H1 (cell line): ENCODE measurements around the gene PLCB2. TPM values are rescaled to one million over a fixed set of nuclear protein-coding genes. Genes with fewer than 3 reads are reported as not detected.

Experiments used
- CTCF ChIA-PET: fragments of 300-600 bp; sonication (Branson Sonifier 250); formaldehyde crosslinking; loops from one replicate; lab custom pipeline; 2021; ENCODE audit not compliant: partially characterized antibody; lab: Charles Lee
- POLR2A ChIA-PET: fragments of 300-600 bp; sonication (Branson Sonifier 250); formaldehyde crosslinking; loops from one replicate; lab custom pipeline; 2021; ENCODE audit warnings: inconsistent platforms; ENCODE audit not compliant: partially characterized antibody; lab: Charles Lee
- DNase-seq, 2 experiments: peaks; one replicate each; pipeline versions ENCODE4 v3.0.0 to v3.0.0-alpha.2; 2010 to 2022; ENCODE audit warnings: low spot score in 2 of 2, low read depth in 1 of 2, mixed read lengths in 1 of 2
- FAIRE-seq: peaks from 2 replicates; lab custom pipeline; 2011; peaks lifted over from hg19 to GRCh38; lab: Jason Lieb, UNC
- H2AFZ ChIP-seq: 2 replicates; pipeline ENCODE4 v1.8.1; 2012; ENCODE audit warnings: low read length, inconsistent platforms
- H2AK5ac ChIP-seq: 2 replicates; pipeline ENCODE4 v1.6.1; 2013; ENCODE audit warnings: low read depth, low read length
- H2BK120ac ChIP-seq: replicated peaks from 2 replicates; pipeline ENCODE3; 2013; ENCODE audit warnings: low read depth, low read length, inconsistent platforms
- H2BK12ac ChIP-seq: 2 replicates; pipeline ENCODE4 v1.6.1; 2013; ENCODE audit warnings: low read depth, low read length
- H2BK15ac ChIP-seq: 2 replicates; pipeline ENCODE4 v1.6.1; 2013; ENCODE audit warnings: low read length
- H2BK20ac ChIP-seq: 2 replicates; pipeline ENCODE4 v1.6.1; 2013; ENCODE audit warnings: low read length
- H2BK5ac ChIP-seq: 2 replicates; pipeline ENCODE4 v1.6.1; 2013; ENCODE audit warnings: low read depth, low read length
- H3K14ac ChIP-seq: 2 replicates; pipeline ENCODE4 v1.6.1; 2013; ENCODE audit warnings: inconsistent platforms; ENCODE audit not compliant: insufficient read length
- H3K18ac ChIP-seq: 2 replicates; pipeline ENCODE4 v1.6.1; 2013; ENCODE audit warnings: low read length; ENCODE audit errors: extremely low read depth
- H3K23ac ChIP-seq: 2 replicates; pipeline ENCODE4 v1.6.1; 2013; ENCODE audit warnings: inconsistent platforms; ENCODE audit not compliant: insufficient read length
- H3K23me2 ChIP-seq: 2 replicates; pipeline ENCODE4 v1.6.1; 2013; ENCODE audit warnings: low read depth, low read length
- H3K27ac ChIP-seq: 2 replicates; pipeline ENCODE4 v1.6.1; 2011; ENCODE audit warnings: low read depth, low read length, inconsistent platforms
- H3K27me3 ChIP-seq, 4 experiments: replicated peaks in 1 of 4; 1 replicate in 1 of 4; 2 replicates in 3 of 4; pipeline versions ENCODE4 v1.6.1 to v1.8.1; 2011 to 2013; ENCODE audit warnings: low read length in 3 of 4, mild to moderate bottlenecking in 3 of 4, inconsistent platforms in 2 of 4, mixed read lengths in 2 of 4, moderate library complexity in 1 of 4; ENCODE audit not compliant: control insufficient read depth in 3 of 4, insufficient read depth in 3 of 4; ENCODE audit errors: extremely low read depth in 1 of 4
- H3K36me3 ChIP-seq, 4 experiments: 2 replicates each; pipeline versions ENCODE4 v1.6.1 to v1.8.1; 2011 to 2013; ENCODE audit warnings: mild to moderate bottlenecking in 4 of 4, low read length in 3 of 4, moderate library complexity in 2 of 4, control low read depth in 1 of 4, inconsistent platforms in 1 of 4; ENCODE audit not compliant: insufficient read depth in 4 of 4, control insufficient read depth in 2 of 4
- H3K4ac ChIP-seq: replicated peaks from 2 replicates; pipeline ENCODE3; 2013; ENCODE audit warnings: low read length, low read depth, mixed read lengths, inconsistent platforms; ENCODE audit not compliant: insufficient read length
- H3K4me1 ChIP-seq, 4 experiments: replicated peaks in 1 of 4; 1 replicate in 1 of 4; 2 replicates in 3 of 4; pipeline versions ENCODE4 v1.6.1 to v1.8.1; 2011 to 2013; ENCODE audit warnings: low read length in 3 of 4, inconsistent platforms in 2 of 4, mixed read lengths in 1 of 4; ENCODE audit not compliant: insufficient read depth in 4 of 4, control insufficient read depth in 3 of 4
- H3K4me2 ChIP-seq, 2 experiments: 2 replicates each; pipeline versions ENCODE4 v1.6.1 to v1.8.1; 2011 to 2013; ENCODE audit warnings: low read depth in 2 of 2, low read length in 2 of 2, control low read depth in 1 of 2, inconsistent platforms in 1 of 2, mild to moderate bottlenecking in 1 of 2; ENCODE audit not compliant: insufficient read depth in 1 of 2
- H3K4me3 ChIP-seq, 4 experiments: fragments of 200-600, 300-600 bp in 1 of 4; sonication (generic), shearing (Covaris generic), sonication (Bioruptor Twin) in 1 of 4; 2 replicates each; pipeline versions ENCODE4 v1.5.1 to v1.8.1; 2011 to 2016; ENCODE audit warnings: low read length in 4 of 4, low read depth in 3 of 4, control low read depth in 2 of 4, inconsistent platforms in 2 of 4, mild to moderate bottlenecking in 2 of 4, mixed read lengths in 1 of 4, moderate library complexity in 1 of 4; ENCODE audit not compliant: insufficient read depth in 2 of 4; ENCODE audit errors: extremely low read depth in 1 of 4
- H3K56ac ChIP-seq: replicated peaks from 2 replicates; pipeline ENCODE3; 2013; ENCODE audit warnings: low read depth, mild to moderate bottlenecking, mixed read lengths, low read length, inconsistent platforms; ENCODE audit not compliant: insufficient read length
- H3K79me1 ChIP-seq: 2 replicates; pipeline ENCODE4 v1.6.1; 2013; ENCODE audit warnings: low read depth, low read length, control low read depth
- H3K79me2 ChIP-seq, 2 experiments: 2 replicates each; pipeline versions ENCODE4 v1.6.1 to v1.8.1; 2012 to 2013; ENCODE audit warnings: low read length in 2 of 2, mild to moderate bottlenecking in 2 of 2, inconsistent platforms in 1 of 2; ENCODE audit not compliant: insufficient read depth in 2 of 2, control insufficient read depth in 1 of 2
- H3K9ac ChIP-seq, 4 experiments: replicated peaks in 1 of 4; 1 replicate in 1 of 4; 2 replicates in 3 of 4; pipeline versions ENCODE4 v1.6.1 to v1.8.1; 2011 to 2013; ENCODE audit warnings: low read depth in 3 of 4, low read length in 3 of 4, control low read depth in 2 of 4, mild to moderate bottlenecking in 2 of 4, moderate library complexity in 2 of 4, inconsistent platforms in 1 of 4; ENCODE audit errors: extremely low read depth in 1 of 4
- H3K9me3 ChIP-seq, 2 experiments: 2 replicates each; pipeline versions ENCODE4 v1.6.1 to v1.8.1; 2012 to 2013; ENCODE audit warnings: mild to moderate bottlenecking in 2 of 2, moderate library complexity in 2 of 2, control low read depth in 1 of 2, inconsistent platforms in 1 of 2, low read depth in 1 of 2, low read length in 1 of 2, mixed read lengths in 1 of 2; ENCODE audit not compliant: insufficient read depth in 2 of 2
- H4K20me1 ChIP-seq, 2 experiments: replicated peaks in 1 of 2; 2 replicates each; pipeline versions ENCODE3 to v1.8.1; 2011 to 2013; ENCODE audit warnings: inconsistent platforms in 2 of 2, low read length in 2 of 2, mild to moderate bottlenecking in 1 of 2; ENCODE audit not compliant: insufficient read depth in 2 of 2, control insufficient read depth in 1 of 2
- H4K5ac ChIP-seq: 2 replicates; pipeline ENCODE4 v1.6.1; 2013; ENCODE audit warnings: low read length, low read depth, mixed read lengths, inconsistent platforms; ENCODE audit not compliant: insufficient read length
- H4K8ac ChIP-seq: 2 replicates; pipeline ENCODE4 v1.8.0; 2013; ENCODE audit warnings: mild to moderate bottlenecking, moderate library complexity, low read length, inconsistent platforms; ENCODE audit not compliant: insufficient read depth; ENCODE audit errors: extremely low read depth
- H4K91ac ChIP-seq: replicated peaks from 2 replicates; pipeline ENCODE3; 2013; ENCODE audit warnings: low read length, mixed read lengths, inconsistent platforms; ENCODE audit not compliant: insufficient read length
- E2F6 ChIP-seq: IDR thresholded peaks from 2 replicates; pipeline ENCODE4 v1.6.1; 2012; ENCODE audit warnings: inconsistent platforms
- EP300 ChIP-seq, 2 experiments: IDR thresholded peaks; 1 replicate in 1 of 2; 2 replicates in 1 of 2; pipeline ENCODE4 v1.6.1; 2011 to 2012; ENCODE audit warnings: low read depth in 2 of 2, low read length in 2 of 2, mild to moderate bottlenecking in 2 of 2, borderline replicate concordance in 1 of 2, inconsistent platforms in 1 of 2, moderate library complexity in 1 of 2
- MAFK ChIP-seq: IDR thresholded peaks from 2 replicates; pipeline ENCODE4 v1.6.1; 2012; ENCODE audit warnings: low read depth, mild to moderate bottlenecking, improper control_type of control experiment, low read length
- RAD21 ChIP-seq, 2 experiments: IDR thresholded peaks in 1 of 2; conservative IDR thresholded peaks in 1 of 2; 2 replicates each; pipeline ENCODE4 v1.6.1; 2011; ENCODE audit warnings: low read depth in 2 of 2, low read length in 2 of 2, improper control_type of control experiment in 1 of 2, inconsistent platforms in 1 of 2, mild to moderate bottlenecking in 1 of 2, moderate library complexity in 1 of 2
- SP1 ChIP-seq: IDR thresholded peaks from 2 replicates; pipeline ENCODE4 v1.6.1; 2011; ENCODE audit warnings: low read depth, low read length
- ZNF274 ChIP-seq: IDR thresholded peaks from 2 replicates; pipeline ENCODE4 v1.7.0; 2012; ENCODE audit warnings: low read length, borderline replicate concordance; ENCODE audit errors: extremely low read depth
- WGBS, 2 experiments: shearing (Covaris generic) in 1 of 2; methylation state at CpG; one replicate each; pipeline versions ENCODE4 v1.1.6 to v1.1.7; 2013 to 2015; ENCODE audit warnings: low lambda C conversion rate in 2 of 2, mixed read lengths in 2 of 2, inconsistent platforms in 1 of 2, low coverage in 1 of 2, missing lambda C conversion rate in 1 of 2; ENCODE audit not compliant: insufficient replicate concordance in 2 of 2, insufficient coverage in 1 of 2, insufficient read length in 1 of 2; ENCODE audit errors: extremely low coverage in 1 of 2, missing lambda C conversion rate in 1 of 2; 5-methylcytosine and 5-hydroxymethylcytosine counted together
- polyA plus RNA-seq, 7 experiments: library from polyadenylated mRNA; depleted of rRNA in 3 of 7; stranded (reverse) in 5 of 7; unstranded in 2 of 7; fragments of >200 nt in 5 of 7; fragments of 200-250 nt in 2 of 7; gene quantifications; 1 replicate in 5 of 7; 2 replicates in 1 of 7; 4 replicates in 1 of 7; pipeline versions ENCODE4 v1.2.1 to v1.2.3, GENCODE V29; 2011 to 2013; ENCODE audit warnings: missing spikeins in 2 of 7, mixed read lengths in 2 of 7
- total RNA-seq: library from RNA; stranded (reverse); fragmentation: NEBNext Ultra II Directional; extraction: Animal tissue kit (Norgen Biotek cat#: 25700); gene quantifications from 2 replicates; pipeline ENCODE4 v1.2.1, GENCODE V29; 2021

Gene PLCB2
- total and polyA plus RNA-seq, 2 of the 8 experiments (the other 6 are each of a cell fraction or from before 2014, with no cell fraction given), result 7.2 to 8.4 TPM

GRCh38 chr15:40349163-40349562 is 41.4 kb upstream of the PLCB2 start:
- Histone ChIP-seq H2AFZ (no peak overlapping the region), H4K8ac (no peak overlapping the region), H2BK5ac (no peak overlapping the region), H4K5ac (no peak overlapping the region), H3K4me2 (no peak overlapping the region), H2AK5ac (no peak overlapping the region), H3K23me2 (peaks cover 2% of the 10 kb centered on the region; the same call in 1 of the 2 replicates), H3K56ac (no peak overlapping the region), H3K27ac (no peak overlapping the region), H3K23ac (no peak overlapping the region), H3K36me3 (no peaks in the 10 kb centered on the region), H3K4me1 (peaks cover 3 to 17% (median 7%) of the 10 kb centered on the region in 4 experiments; a peak in 5 of 7 replicates), H3K9ac (no peak overlapping the region), H3K4ac (no peak overlapping the region), H3K79me1 (no peaks in the 10 kb centered on the region), H3K4me3 (no peak overlapping the region), H2BK120ac (no peak overlapping the region), H2BK12ac (no peak overlapping the region), H3K18ac (no peak overlapping the region), H3K27me3 (0 out of 7 replicates have a peak, but pooled peaks cover 0 to 2% (median 0%) of the 10 kb centered on the region in 4 experiments), H2BK15ac (no peak overlapping the region), H3K79me2 (no peaks in the 10 kb centered on the region), H3K9me3 (no peaks in the 10 kb centered on the region), H4K91ac (no peak overlapping the region), H3K14ac (no peak overlapping the region), H2BK20ac (no peak overlapping the region), H4K20me1 (no peaks in the 10 kb centered on the region)
- no peak for DNase-seq
- FAIRE-seq, result no peak
- WGBS, 2 experiments, result 90% methylated on average over 5 of the region's 5 CpGs; no CpG with 5 or more reads in 1 of the 2 experiments
- ChIA-PET CTCF (interaction anchor here (13.4 to 27.4 kb wide), 2 partner anchors 9 to 17 kb away, joined by 250 to 452 read pairs; partner anchors contain the start of gene CCDC9B), POLR2A (no interaction called here)
- TF ChIP-seq MAFK (no peak), SP1 (no peak), EP300 (IDR thresholded peaks at IDR 0.05; ENCODE audit: borderline replicate concordance in 1 of 2, low read depth in 2 of 2, low read length in 2 of 2) (no peak), RAD21 (IDR thresholded peaks at IDR 0.05 in 1 of 2, conservative IDR thresholded peaks at IDR 0.05 in 1 of 2; ENCODE audit: low read depth in 2 of 2, low read length in 2 of 2) (no peak), ZNF274 (no peak), E2F6 (no peak)
